Lower leg skin (tissue), 3 donors: Measurements from ENCODE around the gene OGA.

Experiments
- POLR2A ChIP-seq, 2 donors: fragments of 450-650 bp; IDR thresholded peaks; one replicate each; pipeline ENCODE4 v1.6.1; 2016 to 2017; ENCODE audit warnings: antibody characterized with exemption in 2 of 2, mild to moderate bottlenecking in 1 of 2, moderate library complexity in 1 of 2
- TF ChIP-seq, protein P1 (sequence below), 3 donors: fragments of 450-650 bp; IDR thresholded peaks; one replicate each; pipeline ENCODE4 v1.5.1; 2016; ENCODE audit warnings: antibody characterized with exemption in 3 of 3, mild to moderate bottlenecking in 3 of 3, moderate library complexity in 2 of 3

DNA sequence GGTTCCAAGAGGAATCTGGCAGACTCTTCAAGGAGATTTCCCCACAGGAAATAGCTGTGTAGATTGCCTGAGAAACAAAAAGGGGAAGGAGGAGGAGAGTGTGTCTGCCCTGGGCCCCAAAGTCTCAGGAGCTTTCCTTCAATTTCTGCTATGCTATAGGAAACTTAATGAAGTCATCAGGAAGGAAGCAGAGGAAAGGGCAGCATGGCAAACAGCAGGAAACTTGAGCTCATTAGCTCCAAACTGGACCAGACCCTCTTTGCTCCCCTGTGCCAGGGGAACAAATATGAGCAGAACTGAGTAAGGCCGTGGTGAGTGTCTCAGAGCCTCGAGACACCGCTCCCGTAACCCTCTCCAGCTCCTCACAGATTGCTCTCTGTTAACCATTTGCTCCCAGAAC is 30.2 kb upstream of the OGA start:
- TF ChIP-seq POLR2A (IDR thresholded peaks at IDR 0.05), result no peak
- TF ChIP-seq, protein P1, sequence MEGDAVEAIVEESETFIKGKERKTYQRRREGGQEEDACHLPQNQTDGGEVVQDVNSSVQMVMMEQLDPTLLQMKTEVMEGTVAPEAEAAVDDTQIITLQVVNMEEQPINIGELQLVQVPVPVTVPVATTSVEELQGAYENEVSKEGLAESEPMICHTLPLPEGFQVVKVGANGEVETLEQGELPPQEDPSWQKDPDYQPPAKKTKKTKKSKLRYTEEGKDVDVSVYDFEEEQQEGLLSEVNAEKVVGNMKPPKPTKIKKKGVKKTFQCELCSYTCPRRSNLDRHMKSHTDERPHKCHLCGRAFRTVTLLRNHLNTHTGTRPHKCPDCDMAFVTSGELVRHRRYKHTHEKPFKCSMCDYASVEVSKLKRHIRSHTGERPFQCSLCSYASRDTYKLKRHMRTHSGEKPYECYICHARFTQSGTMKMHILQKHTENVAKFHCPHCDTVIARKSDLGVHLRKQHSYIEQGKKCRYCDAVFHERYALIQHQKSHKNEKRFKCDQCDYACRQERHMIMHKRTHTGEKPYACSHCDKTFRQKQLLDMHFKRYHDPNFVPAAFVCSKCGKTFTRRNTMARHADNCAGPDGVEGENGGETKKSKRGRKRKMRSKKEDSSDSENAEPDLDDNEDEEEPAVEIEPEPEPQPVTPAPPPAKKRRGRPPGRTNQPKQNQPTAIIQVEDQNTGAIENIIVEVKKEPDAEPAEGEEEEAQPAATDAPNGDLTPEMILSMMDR (IDR thresholded peaks at IDR 0.05), result no peak
